Cardiac fibroblast (primary cell): ENCODE data around the gene COL11A1.

Experiments used
- DNase-seq, 2 donors: peaks; one replicate each; pipeline versions ENCODE4 v3.0.0 to v3.0.0-alpha.2; 2010; ENCODE audit warnings: low read depth in 2 of 2
- H3K4me3 ChIP-seq, 2 donors: replicated peaks in 1 of 2; 1 replicate in 1 of 2; 2 replicates in 1 of 2; pipeline ENCODE4 v1.5.1; 2011; ENCODE audit warnings: low read depth in 2 of 2, low read length in 2 of 2, mild to moderate bottlenecking in 2 of 2, moderate library complexity in 1 of 2
- TF ChIP-seq, protein P1 (sequence below): IDR thresholded peaks from one replicate; pipeline ENCODE4 v1.5.1; 2011; ENCODE audit warnings: low read depth, mild to moderate bottlenecking, low read length, inconsistent platforms

COL11A1 gene

DNA sequence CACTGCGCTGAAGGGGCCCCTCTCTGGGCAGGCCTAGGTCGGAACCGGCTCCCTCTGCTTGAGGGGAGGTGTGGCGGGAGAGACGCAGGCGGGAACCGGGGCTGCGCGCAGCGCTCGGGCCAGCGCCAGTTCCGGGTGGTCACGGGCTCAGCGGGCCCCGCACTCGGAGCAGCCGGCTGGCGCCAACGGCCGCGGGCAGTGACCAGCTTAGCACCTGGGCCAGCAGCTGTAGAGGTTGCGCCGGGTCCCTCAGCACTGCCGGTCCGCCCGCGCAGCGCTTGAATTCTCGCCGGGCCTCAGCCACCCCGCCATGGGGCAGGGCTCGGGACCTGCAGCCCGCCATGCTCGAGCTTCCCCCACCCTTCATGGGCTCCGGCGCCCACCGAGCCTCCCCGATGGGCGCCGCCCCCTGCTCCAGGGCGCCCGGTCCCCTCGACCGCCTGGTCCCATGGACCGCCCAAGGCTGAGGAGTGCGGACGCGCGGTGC lies 254.6 kb downstream of the COL11A1 start:
- TF ChIP-seq, protein P1, sequence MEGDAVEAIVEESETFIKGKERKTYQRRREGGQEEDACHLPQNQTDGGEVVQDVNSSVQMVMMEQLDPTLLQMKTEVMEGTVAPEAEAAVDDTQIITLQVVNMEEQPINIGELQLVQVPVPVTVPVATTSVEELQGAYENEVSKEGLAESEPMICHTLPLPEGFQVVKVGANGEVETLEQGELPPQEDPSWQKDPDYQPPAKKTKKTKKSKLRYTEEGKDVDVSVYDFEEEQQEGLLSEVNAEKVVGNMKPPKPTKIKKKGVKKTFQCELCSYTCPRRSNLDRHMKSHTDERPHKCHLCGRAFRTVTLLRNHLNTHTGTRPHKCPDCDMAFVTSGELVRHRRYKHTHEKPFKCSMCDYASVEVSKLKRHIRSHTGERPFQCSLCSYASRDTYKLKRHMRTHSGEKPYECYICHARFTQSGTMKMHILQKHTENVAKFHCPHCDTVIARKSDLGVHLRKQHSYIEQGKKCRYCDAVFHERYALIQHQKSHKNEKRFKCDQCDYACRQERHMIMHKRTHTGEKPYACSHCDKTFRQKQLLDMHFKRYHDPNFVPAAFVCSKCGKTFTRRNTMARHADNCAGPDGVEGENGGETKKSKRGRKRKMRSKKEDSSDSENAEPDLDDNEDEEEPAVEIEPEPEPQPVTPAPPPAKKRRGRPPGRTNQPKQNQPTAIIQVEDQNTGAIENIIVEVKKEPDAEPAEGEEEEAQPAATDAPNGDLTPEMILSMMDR: no peak
- DNase-seq: no peak

DNA sequence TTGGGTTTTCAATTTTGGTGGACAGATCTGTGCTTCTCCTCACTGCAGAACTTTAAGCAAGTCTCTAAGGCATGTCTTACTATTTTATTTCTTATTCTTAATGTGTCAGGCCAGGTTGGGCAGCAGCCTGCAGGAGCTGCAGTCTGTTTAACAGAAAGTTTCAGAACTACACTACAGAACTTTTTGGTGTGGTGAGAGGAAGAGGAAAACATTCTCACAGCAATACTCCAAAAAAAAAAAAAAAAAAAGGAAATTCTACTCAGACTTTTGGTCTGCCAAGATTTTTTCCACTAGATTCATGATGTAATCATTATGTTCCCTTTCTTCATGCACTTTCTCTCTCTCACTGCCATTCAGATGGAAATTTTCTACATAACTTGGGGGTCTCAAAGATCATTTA lies 255.2 kb downstream of the COL11A1 start:
- TF ChIP-seq, protein P1: no peak
- DNase-seq: peak in 1 of 2 donors; percentile 15
- H3K4me3 ChIP-seq: no peak overlapping the region

More for the DNA sequence above, 254.6 kb downstream of the COL11A1 start:
- H3K4me3 ChIP-seq: no peak overlapping the region

DNA sequence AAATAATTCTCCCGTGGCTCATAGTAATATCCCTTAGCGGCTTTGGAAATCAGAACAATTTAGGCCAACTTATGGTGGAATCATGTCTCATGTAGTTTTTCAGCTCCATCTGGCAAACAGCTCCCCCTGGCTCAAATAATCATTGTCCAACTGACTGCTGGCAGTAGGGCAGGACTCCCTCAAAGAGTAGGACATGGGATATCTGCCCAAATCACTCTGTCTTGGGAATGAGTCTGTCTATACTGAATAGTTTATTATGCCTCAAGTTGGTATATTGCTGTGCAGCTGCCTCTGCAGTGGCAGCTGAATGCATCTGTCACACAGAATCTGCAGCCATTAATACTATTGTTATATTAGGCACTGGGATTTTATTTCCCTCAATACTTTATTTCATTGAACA lies 255.7 kb downstream of the COL11A1 start:
- peak in 1 of 2 donors; percentile 17 for DNase-seq
- TF ChIP-seq, protein P1: peak; percentile 23
- no peak overlapping the region for H3K4me3 ChIP-seq

DNA sequence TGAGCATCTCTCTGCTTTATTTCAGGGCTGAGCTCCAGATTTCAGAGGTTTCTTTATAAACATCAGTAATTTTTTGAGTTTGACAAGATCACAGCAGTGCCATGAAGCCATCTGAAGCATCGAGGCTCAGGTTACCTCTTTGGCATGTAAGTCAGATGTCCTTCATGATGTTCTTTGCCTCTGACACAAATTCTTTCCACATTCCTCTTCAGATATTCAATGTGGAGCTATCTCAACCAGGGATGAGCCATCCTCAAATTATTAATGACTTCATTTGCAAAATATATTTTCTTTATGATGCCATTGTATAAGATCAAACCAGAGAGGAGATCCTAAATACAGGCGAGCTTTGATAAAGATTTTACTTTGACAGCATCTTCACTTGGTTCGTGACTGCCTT lies 256.7 kb downstream of the COL11A1 start:
- TF ChIP-seq, protein P1: no peak
- H3K4me3 ChIP-seq: no peak overlapping the region
- peak in 1 of 2 donors; percentile 58 for DNase-seq

DNA sequence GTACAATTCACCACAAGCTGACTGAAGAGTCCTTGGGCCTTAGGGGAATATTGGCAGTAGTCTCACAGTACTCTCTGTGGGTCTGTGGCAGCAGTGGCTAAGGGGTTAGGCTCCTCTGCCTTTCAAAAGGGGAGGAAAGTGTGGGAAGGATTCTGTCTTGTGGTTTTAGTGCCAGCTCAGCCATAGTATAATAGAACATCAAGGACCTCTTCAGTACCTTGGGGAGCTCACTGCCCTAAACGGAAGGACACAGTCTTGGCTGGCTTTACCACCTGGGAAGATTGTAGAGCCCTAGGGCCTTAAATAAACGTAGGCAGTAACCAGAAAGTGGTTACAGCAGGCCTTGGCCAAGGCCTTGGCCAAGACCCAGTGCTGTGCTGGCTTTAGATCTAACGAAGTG lies 265.7 kb downstream of the COL11A1 start:
- TF ChIP-seq, protein P1: no peak
- no peak for DNase-seq
- H3K4me3 ChIP-seq: no peak overlapping the region

DNA sequence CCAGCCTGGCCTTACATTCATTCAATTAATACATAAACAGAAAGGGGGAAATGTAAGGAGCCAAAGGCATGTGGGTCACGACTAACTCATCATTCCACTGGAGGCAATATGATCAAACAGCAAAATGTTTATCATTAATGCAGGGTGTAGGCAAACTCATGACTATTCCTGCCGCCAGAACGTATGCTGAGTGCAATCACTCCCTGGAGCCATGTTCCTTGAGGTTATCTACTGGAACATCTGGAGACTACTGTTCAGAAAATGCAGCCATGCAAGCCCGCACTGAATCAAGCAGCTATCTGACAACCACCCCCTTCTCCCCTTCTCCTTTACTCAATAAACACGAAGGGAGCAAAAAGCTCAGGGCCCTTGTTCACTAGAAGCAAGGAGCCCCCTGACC lies 267.6 kb downstream of the COL11A1 start:
- TF ChIP-seq, protein P1: no peak
- no peak overlapping the region for H3K4me3 ChIP-seq
- no peak for DNase-seq

DNA sequence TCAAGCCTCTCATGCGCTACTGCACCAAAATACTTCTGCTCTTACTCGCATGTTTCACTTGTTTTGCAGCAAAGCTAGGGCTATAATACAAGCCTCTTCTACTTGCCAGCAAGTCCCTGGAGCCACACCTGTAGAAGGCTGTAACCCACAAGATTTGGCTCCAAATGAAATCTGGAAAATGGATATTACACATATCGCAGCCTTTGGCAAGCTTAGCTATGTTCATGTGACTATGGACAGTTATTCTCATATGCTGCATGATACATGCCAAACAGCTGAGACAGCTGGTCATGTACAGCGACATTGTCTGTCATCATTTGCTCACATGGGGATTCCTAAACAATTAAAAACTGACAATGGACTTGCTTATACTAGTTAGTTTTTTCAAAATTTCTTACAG lies 270.3 kb downstream of the COL11A1 start:
- peak in 1 of 2 donors; percentile 3 for DNase-seq
- TF ChIP-seq, protein P1: no peak
- H3K4me3 ChIP-seq: no peak overlapping the region
